AG08396 (cell line): ENCODE data around the gene COL4A4.

Source experiments
- DNase-seq: peaks from one replicate; pipeline ENCODE4 v3.0.0; 2012; ENCODE audit warnings: low spot score, mixed read lengths

Gene COL4A4

GRCh38 chr2:227161947-227162346, 2.1 kb downstream of the COL4A4 start:
- DNase-seq, result no peak

GRCh38 chr2:227160164-227160563, 3.8 kb downstream of the COL4A4 start:
- no peak for DNase-seq

- no peak for DNase-seq
Observed at GRCh38 chr2:227154986-227155774, 8.8 kb downstream of the COL4A4 start.

DNA sequence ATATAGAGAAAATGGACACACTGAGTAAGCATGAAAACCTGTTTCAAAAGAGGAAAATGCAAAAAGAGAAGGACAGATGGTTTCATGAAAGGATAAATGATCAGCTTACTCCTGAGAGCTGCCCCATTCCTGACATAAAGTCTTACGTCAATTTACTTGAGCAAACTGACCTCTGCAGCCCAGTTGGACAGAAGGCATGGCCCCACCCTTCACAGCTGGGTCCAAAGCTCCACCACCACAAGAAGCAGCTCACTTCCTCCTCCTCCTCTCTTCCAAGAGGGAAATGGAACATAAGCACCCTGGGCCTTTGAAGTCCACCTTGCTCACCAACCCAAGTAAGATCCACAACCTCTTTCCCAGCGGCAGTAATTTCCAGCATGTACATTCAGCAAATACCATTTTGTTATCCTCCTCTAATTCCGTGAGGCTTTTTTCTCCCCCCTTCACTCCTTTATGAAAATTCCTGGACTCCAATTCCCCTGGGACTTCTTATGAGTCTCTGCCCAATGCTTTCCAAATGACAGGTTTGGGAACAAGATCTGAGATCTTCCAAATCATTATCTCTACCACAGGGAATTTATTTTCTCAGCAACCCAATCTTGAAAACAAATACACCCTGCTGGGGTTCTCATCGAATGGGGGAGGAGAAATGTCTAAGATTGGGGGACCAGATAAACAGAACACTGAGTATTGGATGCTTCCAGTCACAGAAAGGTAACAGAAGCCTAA, 10.1 kb downstream of the COL4A4 start:
- DNase-seq, result no peak

- DNase-seq, result no peak
Observed at GRCh38 chr2:227153307-227153706, 10.7 kb downstream of the COL4A4 start.

DNA sequence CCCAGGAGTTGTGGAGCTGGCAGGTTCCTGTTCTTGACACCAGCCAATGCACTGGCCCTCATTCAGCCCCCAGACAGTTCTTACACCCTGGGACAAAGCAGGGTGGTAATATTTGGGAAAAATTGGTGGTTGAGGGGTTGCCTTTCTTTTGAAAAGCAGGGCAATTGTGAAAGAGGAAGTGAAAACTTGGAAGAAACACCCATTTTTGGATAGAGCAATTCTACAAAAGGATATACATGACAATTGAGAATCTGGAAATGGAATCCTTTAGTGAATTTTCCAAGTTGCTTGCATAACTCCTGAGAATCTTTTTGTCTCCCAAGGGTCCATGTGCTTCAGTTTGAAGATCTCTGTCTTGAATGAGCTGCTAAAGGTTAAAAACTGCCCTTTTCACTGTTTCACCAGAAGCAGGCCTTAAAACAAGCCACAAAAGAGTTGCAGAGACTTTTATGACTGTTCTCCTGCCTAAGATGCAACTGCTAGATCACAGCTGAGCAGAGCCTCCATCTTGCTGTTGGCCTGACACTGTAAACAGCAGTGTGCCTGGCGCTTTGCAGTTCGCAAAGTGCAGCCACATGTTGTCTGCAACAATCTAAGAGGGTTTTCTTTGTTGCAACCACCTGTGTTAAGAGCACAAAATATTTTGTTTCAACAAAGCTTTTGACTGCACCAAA, 11.8 kb downstream of the COL4A4 start:
- no peak for DNase-seq

DNA sequence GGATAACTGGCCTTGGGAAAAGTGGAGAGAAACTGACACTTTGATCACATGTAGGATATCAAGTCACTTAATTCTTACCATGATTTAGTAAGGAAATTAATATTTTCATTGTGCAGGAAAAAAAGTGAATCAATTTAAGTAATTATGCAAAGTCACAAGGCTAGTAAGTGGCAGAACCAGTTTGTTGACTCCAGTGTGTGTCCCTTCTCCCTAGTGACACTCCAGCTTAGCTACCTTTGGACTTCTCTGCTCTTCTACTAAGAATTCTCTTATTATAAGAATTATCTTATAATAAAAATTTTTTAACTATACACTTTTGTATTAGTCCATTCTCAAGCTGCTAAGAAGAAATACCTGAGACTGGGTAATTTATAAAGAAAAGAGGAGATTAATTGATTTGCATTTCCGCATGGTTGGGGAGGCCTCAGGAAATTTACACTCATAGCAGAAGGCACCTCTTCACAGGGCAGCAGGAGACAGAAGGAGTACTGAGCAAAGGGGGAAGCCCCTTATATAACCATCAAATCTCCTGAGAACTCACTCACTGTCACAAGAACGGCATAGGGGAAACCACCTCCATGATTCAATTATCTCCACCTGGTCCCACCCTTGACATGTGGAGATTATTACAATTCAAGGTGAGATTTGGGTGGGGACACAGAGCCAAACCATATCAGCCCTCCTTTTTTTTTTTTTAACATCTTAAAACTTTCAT, 13.6 kb downstream of the COL4A4 start:
- DNase-seq, result no peak

GRCh38 chr2:227148106-227148505, 15.9 kb downstream of the COL4A4 start:
- DNase-seq, result no peak

DNA sequence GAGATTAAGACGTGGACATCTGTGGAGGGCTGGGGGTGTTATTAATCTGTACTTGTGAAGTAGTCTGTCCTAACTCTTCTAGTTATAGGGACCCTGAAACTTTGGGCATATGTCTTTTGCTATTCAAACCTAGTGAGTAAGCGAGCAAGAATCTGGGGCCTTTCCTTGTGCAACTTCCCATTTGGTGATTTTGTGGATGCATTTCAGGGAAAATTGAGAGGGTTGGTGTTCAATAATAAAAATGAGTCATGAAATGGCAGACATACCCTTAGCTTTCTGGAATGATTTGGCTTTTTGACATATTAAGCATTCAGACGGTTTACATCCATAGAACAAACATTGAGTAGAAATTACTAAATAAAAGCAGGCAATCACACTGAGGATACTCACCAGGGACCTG, 17.0 kb downstream of the COL4A4 start:
- DNase-seq, result no peak

GRCh38 chr2:227146456-227146855, 17.5 kb downstream of the COL4A4 start:
- no peak for DNase-seq

DNA sequence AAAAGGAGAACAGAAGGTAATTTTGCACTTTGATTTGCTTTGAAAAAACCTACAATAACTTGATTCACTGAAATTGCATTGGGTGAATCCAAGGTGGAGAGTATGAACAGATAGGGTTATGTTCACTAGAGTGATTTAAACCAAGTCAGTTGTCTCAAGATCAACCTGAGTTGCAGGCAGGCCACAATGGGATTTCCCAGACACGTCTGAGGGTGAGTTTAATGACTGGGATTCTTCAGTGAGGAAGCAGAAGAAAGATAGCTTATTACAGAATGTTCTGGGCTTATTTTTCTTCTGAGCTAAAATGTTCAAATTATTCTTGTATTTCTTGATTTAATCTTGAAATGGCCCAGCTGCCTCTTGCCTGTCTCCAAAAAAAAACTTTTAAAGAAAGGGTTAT, 20.1 kb downstream of the COL4A4 start:
- DNase-seq, result no peak

DNA sequence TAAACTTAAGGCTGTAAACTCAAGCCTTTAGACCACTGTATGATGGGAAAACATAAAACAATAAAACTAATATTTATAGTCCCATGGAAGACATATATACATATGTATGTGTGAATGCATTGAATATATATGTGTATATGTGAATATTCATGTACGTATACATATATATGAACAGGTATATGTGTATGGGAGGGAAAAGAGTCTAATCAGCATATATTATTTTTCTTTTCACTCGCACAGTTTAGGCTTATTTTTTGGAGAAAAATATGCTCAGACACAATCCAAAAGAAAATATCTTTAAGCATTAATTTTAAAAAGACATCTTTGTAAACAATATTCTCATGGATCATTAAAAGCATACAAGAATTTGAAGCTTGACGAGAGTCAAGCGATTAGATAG, 22.7 kb downstream of the COL4A4 start:
- DNase-seq, result no peak

DNA sequence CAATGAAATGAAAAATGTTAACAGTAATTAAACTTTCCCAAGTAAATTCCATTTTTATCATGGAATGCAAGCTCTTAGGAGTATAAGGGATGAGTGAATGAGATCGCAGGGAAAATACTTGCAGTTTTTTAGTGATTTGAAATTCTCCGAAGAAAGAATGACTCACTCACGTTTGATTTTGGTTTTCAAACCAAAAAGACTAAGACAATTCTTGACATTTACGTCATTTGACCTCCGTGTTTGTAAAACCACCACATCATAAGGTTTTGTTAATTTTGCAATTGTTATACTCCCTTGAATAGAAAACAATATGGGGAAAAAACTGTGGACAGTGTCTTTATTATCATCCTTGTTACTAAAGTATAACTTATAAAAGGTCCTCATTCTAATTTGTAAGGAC, 29.4 kb downstream of the COL4A4 start:
- no peak for DNase-seq

- no peak for DNase-seq
Observed at GRCh38 chr2:227132986-227133385, 31.0 kb downstream of the COL4A4 start.

DNA sequence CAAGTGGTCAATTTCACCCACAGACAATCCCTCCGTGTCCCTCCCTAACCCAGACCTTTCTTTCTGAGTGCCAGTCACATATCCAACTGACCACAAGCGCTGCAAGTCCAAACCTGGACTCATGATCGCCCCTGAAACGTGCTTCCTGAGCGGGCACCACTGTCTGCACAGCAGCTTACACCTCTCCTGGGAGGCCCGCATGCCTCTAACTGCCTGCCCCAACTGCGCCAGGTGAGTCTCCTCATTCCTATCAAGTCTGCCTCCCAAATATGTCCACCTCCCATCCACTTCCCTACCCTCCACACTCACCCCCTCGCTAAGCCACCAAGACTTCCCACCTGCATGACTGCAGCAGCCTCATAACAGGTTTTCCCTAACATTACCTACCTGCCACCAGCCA, 33.4 kb downstream of the COL4A4 start:
- no peak for DNase-seq

GRCh38 chr2:227127201-227127600, 36.8 kb downstream of the COL4A4 start:
- no peak for DNase-seq

GRCh38 chr2:227125506-227125905, 38.5 kb downstream of the COL4A4 start:
- DNase-seq, result no peak

GRCh38 chr2:227124811-227125210, 39.2 kb downstream of the COL4A4 start:
- DNase-seq, result no peak

GRCh38 chr2:227123697-227124096, 40.3 kb downstream of the COL4A4 start:
- DNase-seq, result no peak

DNA sequence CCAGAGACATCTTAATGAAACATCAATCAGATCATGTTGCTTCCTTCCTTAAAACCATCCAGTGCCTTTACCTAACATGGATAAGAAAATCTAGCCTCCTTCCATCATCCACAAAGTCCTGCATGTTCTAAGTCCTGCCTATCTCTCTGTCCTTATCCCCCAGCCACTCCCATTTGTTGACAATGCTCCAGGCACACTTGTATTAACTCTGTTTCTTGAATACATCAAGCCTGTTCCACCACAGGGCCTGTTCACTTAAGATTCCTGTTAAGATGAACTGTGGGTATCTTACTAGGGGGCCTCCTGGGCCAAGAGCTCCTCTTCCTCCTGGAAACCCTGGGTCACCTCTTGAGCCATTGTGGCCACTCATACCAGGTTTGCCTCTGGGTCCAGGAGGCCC, 45.7 kb downstream of the COL4A4 start:
- no peak for DNase-seq

- no peak for DNase-seq
Observed at GRCh38 chr2:227117852-227118251, 46.2 kb downstream of the COL4A4 start.

- no peak for DNase-seq
Observed at GRCh38 chr2:227117027-227117426, 47.0 kb downstream of the COL4A4 start.
